DMS 273 (cell line): ENCODE data around the gene NKAIN2.
"Not testable (repeated sequence)": the region's sequence is repeated elsewhere in the genome, so short reads cannot be mapped to it uniquely, and the experiment has no call there.

Source experiments
- DNase-seq: peaks from one replicate; lab custom pipeline; 2025; ENCODE audit not compliant: unreplicated experiment; lab: John Stamatoyannopoulos, UW

The NKAIN2 gene

DNA sequence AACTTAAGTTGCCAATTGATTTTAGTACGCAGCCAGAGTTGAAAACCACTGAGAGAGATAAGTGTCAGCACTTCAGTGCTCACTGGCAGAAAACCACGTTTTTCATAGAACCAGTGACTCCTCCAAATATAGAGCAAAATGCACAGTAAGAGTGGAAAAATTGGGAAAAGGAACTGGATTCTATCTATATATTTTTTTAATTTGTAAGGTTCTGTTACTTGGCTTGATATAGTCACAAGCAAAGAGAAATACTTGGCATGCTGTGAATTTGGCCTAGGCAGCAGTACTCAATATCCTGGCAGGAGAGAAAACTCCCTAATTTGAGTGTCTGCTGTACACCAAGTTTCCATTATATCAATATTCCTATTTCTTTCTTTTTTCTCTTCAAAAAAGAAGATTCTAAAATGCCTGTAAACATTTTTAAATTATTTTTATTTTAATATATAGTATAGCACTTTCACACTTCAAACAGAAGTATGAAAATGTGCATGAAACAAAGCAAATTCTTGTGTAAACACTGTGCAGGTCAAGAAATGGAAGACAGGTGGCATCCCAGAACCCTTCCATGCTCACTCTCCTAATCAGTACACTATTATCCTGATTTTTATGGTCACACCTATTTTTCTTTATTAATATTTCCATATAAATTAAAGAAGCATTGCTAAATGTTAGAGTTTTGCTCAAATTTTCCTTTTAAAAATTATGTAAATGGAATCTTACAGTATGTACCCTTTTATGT is 596.8 kb downstream of the NKAIN2 start:
- DNase-seq, result no peak

DNA sequence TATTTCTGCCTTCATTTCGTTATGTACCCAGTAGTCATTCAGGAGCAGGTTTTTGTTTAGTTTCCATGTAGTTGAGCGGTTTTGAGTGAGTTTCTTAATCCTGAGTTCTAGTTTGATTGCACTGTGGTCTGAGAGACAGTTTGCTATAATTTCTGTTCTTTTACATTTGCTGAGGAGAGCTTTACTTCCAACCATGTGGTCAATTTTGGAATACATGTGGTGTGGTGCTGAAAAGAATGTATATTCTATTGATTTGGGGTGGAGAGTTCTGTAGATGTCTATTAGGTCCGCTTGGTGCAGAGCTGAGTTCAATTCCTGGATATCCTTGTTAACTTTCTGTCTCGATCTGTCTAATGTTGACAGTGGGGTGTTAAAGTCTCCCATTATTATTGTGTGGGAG is 606.8 kb downstream of the NKAIN2 start:
- not testable (repeated sequence) for DNase-seq

DNA sequence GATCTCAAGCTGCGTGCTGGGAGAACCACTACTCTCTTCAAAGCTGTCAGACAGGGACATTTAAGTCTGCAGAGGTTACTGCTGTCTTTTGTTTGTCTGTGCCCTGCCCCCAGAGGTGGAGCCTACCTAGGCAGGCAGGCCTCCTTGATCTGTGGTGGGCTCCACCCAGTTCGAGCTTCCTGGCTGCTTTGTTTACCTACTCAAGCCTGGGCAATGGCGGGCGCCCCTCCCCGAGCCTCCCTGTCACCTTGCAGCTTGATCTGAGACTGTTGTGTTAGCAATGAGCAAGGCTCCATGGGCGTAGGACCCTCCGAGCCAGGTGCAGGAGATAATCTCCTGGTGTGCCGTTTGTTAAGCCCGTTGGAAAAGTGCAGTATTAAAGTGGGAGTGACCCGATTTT is 609.0 kb downstream of the NKAIN2 start:
- not testable (repeated sequence) for DNase-seq

DNA sequence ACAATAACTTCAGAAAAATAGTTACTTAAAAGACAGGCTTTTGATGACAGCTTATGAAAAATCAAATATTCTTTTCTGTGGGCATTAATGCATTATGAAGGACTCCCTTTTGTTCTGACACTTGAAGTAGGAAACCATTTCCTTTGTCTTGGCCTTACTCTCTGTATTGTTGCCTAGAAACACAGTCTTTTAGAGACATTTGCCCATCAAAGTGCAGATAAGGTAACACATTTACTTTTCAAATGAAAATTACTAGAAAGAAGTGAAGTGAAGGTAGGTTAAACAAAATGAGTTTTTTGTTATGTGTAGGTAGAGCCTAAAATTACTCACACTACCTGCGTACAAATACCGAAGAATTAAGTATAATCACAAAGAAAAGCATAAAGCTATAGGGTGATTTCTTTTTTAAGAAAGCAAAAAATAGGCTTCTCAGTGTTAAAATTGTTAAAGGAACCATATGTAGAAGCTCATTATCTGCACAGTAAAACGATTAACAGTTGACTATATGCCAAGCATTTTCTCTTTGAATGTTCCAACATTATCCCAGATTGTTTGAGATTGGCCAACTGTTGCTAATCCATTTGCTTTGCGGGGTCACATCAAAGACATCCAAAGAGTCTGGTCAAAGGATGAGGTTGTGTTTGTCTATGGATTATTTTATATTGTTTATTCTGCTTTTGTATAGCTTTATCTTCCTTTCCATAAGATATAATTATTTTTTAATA is 616.6 kb downstream of the NKAIN2 start:
- DNase-seq, result peak; percentile 4

DNA sequence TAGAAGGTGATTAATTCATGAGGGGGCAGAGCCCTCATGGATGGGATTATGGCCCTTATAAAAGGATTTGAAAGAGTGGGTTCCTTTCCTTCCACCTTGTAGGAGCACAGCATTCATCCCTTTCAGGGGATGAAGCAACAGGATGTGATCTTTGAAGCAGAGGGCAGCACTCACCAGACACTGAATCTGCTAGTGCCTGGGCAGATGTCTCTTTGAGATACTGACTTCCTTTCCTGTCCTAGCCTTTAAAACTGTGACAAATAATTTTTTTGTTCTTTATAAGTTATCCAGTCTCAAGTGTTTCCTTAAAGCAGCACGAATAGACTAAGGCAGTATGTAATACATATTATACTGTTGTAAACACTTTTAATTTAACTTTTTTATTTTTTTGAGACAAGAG is 620.0 kb downstream of the NKAIN2 start:
- no peak for DNase-seq

DNA sequence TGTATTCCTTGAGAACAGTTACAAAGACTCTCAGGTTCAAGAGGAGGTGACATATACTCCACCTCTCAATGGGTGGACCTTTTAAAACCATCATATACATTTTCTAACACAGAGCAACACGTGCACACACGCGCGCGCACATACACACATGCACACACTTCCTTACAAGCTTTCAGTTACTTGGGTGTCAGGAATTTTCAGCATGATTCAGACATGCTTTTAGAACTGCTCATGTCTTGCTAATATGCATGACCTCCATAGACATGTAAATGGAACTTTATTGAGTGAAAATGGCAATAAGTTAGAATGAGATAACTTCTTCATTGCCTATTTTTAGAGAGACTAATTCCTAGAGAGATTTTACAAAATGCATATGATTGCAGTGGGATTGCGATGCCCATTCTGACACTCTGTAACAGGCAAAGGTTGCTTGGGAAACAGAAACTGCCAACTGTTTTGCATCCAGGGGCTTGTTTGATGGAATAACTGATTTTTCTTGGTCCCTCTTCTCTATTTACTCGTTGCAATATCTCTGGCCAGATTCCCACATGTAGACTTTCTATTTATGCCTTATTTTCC is 627.2 kb downstream of the NKAIN2 start:
- DNase-seq, result no peak

DNA sequence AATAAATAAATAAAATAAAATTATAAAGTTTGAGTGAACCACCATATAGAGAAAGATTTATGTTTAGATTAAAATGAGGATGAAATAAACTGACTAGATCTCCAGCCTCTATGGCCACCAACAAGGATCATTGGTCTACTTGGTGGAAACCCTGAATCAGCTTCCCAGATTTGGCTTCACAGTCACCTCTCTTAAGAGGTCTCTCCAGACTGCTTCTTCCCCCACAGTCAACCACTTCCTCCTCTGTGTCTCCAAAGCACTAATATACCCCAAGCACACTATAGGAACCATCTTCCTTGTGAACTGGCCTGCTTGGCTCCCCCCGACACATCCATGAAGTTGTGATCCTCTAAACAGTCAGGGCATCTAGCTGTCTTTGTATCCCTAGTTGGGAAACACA is 629.0 kb downstream of the NKAIN2 start:
- DNase-seq, result no peak

DNA sequence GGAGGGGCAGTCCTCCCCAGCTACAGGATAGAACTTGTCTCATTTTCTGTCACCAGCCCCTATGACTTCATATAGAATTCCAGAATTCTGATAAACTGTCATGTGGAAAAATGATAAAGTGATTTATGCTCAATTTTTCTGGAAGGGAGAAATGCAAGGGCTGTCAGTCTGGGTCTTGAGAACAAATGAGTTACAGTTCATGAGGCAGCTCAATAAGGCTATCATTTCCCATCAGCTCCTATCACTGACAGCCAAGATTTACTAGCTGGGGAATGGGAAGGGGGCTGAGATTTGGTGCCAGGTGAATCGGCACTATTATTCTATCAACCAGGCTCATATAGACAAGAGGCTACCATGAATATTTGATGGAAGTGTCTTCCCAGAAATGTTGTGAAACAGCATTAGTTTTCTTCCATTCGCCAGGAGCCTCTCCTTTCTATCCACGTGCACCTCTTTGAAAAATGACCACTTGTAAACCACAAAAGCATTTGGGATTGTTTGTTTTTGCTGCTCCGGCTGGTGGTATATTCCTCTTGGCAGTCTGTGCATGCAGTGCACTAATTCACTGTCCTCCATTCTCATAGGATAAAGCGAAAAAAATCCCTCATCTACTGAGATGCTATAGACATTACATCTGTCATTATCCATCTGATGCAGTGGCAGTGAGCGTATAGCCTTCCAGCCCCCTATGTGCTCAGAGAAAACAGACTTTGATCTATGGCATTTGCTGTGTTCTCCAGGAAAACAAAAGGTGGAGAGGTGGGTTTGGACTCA is 629.9 kb downstream of the NKAIN2 start:
- DNase-seq, result no peak

DNA sequence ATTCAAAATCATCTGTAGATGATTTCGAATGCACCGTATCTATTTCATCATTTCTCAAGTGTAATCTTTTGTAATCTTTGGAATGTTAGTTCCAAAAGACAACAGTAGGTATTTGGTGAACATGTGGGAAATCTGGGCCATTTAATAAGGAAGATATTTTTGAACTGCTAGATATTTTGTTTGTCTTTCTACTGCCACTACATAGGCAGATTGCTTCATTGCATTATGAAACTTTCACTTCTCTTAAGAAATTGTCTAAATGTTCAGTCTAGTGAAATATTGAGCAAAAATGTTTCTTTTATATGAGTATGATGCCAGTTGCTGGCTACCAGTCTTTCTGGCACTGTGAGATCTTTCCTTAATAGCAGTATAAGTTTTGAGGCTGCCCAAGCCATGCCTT is 630.8 kb downstream of the NKAIN2 start:
- DNase-seq, result no peak

DNA sequence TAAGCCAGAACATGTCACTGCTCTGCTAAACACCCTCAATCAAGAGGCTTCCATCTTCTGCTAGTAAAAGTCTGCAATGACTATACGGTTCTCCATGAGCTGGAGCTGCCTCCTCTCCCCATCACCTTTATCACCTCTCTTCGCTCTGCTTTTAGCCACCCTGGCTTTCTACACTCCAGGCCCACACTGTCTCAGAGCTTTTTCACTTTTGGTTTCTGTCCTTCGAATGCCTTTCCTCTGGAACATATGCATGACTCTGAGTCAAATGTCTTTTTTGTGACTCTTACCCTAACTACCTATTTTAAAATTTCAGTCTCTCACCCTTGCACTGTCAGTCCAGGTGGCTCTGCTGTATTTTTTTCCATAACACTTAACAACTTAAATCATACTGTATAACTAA is 633.1 kb downstream of the NKAIN2 start:
- no peak for DNase-seq

DNA sequence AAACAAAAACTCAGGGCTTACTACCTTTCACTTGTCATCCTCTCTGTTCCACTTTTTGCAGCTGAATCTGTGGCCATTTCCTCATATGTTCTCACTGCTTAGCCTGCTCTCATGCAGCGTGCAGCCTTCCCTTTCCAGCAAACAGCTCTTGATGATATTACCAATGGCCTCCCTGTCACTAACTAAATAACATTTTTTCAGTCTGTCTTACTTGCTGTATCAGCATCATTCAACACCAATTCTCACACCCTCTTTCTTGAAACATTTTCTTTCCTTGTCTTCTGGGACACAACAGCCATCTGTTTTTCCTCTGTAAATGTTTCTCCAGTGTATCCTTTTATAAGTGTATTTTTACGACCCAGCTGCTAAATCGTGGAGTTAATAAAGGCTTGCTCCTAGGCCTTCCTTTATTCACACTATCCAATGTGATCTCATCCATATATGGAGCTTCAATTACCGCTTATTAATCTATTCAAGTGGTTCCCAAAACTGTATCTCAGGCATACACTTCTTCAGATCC is 634.9 kb downstream of the NKAIN2 start:
- DNase-seq, result no peak

DNA sequence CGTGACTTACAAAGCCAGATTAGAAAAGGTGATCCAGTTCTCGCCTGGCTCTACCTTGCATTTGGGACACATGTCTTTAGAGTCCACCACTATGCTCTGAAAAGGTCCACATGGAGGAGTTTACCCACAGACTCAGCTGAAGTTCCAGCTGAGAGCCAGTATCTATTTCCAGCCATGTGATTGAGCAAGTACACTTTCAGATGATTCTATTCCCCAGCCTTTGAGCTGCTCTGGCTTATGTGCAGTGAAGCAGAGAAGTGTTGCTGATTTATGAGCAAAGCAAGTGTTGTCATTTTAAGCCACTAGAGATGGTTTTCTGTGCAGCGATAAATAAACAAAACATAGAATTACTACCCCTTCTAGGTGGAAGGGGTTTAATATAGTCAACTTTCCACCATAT is 637.8 kb downstream of the NKAIN2 start:
- DNase-seq, result no peak

DNA sequence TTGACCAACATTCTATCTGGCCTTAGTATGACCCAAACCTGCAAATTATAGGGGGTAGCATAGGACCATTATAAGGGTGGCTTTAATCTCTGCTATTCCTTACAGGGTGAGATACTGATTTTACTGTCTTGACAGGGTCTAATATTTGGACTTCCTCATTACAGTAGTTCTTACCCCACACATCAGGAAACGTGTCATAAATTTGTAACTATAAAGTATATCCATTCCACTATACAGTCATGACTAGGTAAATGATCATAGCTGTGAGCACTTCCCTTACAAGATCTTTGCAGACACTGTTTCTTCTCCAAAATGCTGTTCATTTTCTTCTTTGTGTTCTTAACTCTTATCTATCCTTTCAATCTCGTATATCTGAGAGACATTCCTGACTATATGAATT is 639.9 kb downstream of the NKAIN2 start:
- DNase-seq, result no peak

DNA sequence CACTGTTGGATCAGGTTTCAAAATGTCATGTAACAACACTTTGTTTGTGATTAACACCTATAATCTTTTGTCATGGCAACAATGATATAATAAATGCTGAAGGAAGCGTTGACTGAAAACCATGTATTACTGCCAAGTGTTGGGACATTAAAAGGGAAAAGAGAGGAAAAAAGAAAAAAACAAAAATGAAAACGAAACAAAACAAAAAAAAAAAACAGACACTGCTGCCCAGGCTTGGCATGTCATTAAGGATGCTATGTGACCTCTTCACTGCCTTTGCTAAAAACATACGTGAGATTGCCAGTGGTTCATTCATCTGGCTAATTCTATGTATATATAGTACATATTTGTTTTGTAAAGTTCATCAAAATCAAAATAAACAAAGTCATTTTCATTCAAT is 641.9 kb downstream of the NKAIN2 start:
- no peak for DNase-seq

DNA sequence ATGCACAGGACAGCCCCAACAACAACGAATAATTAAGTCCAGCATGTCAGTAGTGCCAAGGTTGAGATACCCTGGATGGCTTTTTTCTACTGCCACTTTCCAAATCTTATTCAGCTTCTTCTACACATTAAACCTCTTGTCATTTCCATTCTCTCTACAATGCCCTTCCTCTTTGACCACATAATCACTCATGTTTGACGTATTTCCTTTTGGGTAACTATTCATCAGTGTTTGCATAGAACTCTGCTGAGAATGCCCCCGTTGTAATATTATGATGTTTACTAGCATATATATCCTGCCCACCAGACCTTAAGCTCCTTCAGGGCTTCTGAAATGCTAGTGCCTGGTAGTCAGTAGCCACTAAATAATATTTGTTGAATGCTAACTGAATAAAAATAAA is 643.3 kb downstream of the NKAIN2 start:
- no peak for DNase-seq

DNA sequence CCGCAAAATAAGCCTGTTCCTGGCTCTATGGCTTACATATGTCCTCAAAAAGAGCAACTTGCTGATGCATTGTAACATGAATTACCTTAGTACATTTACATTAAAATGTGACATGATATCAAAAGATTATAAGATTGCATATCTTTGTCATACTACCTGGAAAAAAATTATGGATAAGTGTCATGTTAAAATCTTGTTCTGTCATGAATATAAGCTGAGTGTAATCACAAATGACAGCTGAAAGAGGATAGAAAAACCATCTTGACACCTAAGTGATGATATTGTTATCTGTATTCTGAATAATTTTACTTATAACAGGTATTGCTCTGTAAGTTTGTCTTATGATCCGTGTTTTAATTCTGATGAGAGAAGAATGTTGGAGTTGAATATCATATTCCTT is 655.6 kb downstream of the NKAIN2 start:
- DNase-seq, result no peak

DNA sequence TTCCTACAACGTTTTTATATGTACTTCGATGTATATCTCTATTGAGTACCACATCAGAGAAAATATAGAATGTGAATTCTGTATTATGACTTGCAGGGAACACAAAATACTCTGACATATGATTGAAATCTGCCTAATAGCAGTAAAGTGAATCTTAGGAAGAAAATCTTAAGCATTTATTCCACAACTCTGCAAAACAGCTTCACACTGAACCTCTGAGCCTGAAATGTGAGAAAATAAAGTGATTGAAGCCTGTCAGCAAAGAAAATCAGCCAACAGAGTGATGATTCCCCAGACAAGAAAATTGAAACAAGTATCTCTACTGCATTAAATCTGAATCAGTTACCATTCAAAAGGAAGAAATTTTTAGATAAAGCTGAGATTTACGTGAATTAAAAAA is 659.1 kb downstream of the NKAIN2 start:
- no peak for DNase-seq

DNA sequence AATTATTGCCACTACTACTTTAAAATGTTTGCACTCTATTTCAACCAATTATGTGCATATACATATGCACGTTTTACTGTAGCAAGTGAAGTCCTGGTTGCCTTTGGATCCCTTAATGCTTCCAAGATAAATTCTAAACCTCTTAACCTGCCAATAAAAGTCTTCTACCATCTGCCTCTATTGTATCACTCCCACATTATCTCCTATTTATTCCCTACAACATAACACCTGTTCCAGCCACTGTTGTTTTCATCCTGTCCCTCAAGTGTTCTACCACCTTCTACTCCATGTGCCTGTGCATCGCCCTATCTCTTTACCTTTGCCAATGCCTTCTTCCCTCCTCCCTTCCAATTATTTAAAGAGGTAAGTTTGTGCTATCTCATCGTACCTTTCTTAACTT is 659.6 kb downstream of the NKAIN2 start:
- DNase-seq, result no peak

DNA sequence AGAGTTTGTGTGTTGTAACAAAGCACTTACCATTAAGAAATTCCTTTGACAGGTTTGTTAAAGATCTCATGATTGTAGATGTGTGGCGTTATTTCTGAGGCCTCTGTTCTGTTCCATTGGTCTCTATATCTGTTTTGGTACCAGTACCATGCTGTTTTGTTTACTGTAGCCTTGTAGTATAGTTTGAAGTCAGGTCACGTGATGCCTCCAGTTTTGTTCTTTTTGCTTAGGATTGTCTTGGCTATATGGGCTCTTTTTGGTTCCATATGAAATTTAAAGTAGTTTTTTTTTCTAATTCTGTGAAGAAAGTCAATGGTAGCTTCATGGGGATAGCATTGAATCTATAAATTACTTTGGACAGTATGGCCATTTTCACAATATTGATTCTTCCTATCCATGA is 660.9 kb downstream of the NKAIN2 start:
- DNase-seq, result not testable (repeated sequence)

DNA sequence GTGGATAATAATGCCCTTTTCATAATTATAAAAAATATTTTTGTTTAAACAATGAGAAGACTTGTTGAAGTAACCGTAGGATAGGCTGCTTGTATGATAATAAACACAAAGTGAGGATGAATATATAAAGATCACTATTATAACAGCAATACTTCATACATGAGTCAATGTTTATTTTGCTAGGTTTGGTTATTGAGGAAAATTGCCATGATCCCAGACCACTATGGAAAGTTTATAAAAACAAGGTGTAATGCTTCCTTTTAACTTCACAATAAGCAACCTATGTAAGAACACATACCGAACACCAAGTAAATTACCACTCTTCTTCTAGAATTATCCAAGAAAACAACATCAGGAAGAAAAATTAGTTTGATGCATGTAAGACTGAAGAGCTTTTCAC is 663.3 kb downstream of the NKAIN2 start:
- no peak for DNase-seq

DNA sequence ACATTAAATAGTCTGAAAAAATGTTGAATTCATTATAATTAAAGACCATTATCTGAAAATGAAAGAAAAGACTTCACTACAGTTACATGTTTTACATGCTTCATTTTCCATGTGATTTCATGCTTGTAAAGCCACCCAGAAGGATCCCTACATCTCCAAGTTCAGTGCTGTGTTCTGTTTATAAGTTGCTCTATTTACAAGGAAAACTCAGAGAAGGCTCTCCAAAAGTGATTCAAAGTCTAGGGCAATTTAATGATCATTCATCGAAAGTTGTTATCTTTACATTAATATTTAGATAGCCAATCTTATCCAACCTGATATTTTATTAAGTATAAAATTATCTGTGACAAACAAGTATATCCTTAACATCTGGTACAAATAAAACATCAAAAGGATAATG is 663.7 kb downstream of the NKAIN2 start:
- DNase-seq, result no peak
